Endothelial cell of umbilical vein (primary cell): Measurements from ENCODE around the gene FIGNL2. TPM values are rescaled to one million over a fixed set of nuclear protein-coding genes. Genes with fewer than 3 reads are reported as not detected.
A peak's percentile ranks its signal among the peaks of the same experiment; 100 is the strongest.

Experiments
- BruUV-seq: library from RNA; stranded (reverse); fragments of 400-500 nt; replicated peaks from 2 replicates; lab custom pipeline; 2021; lab: Mats Ljungman, UMichigan
- CTCF ChIA-PET: fragments of 300-600, 350-600 bp; sonication (Branson Sonifier 250); formaldehyde crosslinking; loops from one replicate; lab custom pipeline; 2021; ENCODE audit warnings: antibody characterized with exemption, inconsistent platforms; lab: Charles Lee
- POLR2A ChIA-PET: fragments of 300-600, 350-600 bp; sonication (Branson Sonifier 250); formaldehyde crosslinking; loops from one replicate; lab custom pipeline; 2021; ENCODE audit warnings: antibody characterized with exemption, inconsistent platforms; lab: Charles Lee
- DNase-seq: peaks from one replicate; pipeline ENCODE4 v3.0.0-alpha.2; 2011; ENCODE audit warnings: low read depth, low spot score
- FAIRE-seq: peaks from 2 replicates; lab custom pipeline; 2011; peaks lifted over from hg19 to GRCh38; lab: Jason Lieb, UNC
- H2AFZ ChIP-seq: 2 replicates; pipeline ENCODE4 v1.6.0; 2012; ENCODE audit warnings: low read depth, low read length, control low read depth, inconsistent platforms
- H3K27ac ChIP-seq: 2 replicates; pipeline ENCODE4 v1.5.1; 2011; ENCODE audit warnings: low read depth, mild to moderate bottlenecking, control low read depth, low read length, moderate library complexity; ENCODE audit not compliant: insufficient read depth
- H3K27me3 ChIP-seq, 2 experiments: 2 replicates each; pipeline versions ENCODE4 v1.6.0 to v1.6.1; 2011; ENCODE audit warnings: low read length in 2 of 2, mixed read lengths in 1 of 2; ENCODE audit not compliant: control insufficient read depth in 2 of 2, insufficient read depth in 2 of 2
- H3K36me3 ChIP-seq, 2 experiments: 2 replicates in 1 of 2; 3 replicates in 1 of 2; pipeline ENCODE4 v1.5.1; 2011; ENCODE audit warnings: low read length in 2 of 2, mild to moderate bottlenecking in 1 of 2, moderate library complexity in 1 of 2; ENCODE audit not compliant: control insufficient read depth in 2 of 2, insufficient read depth in 2 of 2; ENCODE audit errors: extremely low read depth in 1 of 2
- H3K4me1 ChIP-seq: 3 replicates; pipeline ENCODE4 v1.5.1; 2011; ENCODE audit warnings: mild to moderate bottlenecking, low read length; ENCODE audit not compliant: control insufficient read depth, insufficient read depth; ENCODE audit errors: extremely low read depth
- H3K4me2 ChIP-seq: 2 replicates; pipeline ENCODE4 v1.6.1; 2011; ENCODE audit warnings: low read length, control low read depth, mixed read lengths; ENCODE audit not compliant: insufficient read depth
- H3K4me3 ChIP-seq, 3 experiments: fragments of 200-600 bp in 1 of 3; sonication (generic), shearing (Covaris generic) in 1 of 3; replicated peaks in 1 of 3; 2 replicates each; pipeline ENCODE4 v1.5.1; 2011 to 2016; ENCODE audit warnings: control low read depth in 3 of 3, low read length in 3 of 3, mild to moderate bottlenecking in 2 of 3, inconsistent platforms in 1 of 3, low read depth in 1 of 3, moderate library complexity in 1 of 3; ENCODE audit not compliant: insufficient read depth in 1 of 3
- H3K79me2 ChIP-seq: 2 replicates; pipeline ENCODE4 v1.6.0; 2012; ENCODE audit warnings: low read length, inconsistent platforms; ENCODE audit not compliant: control insufficient read depth, insufficient read depth
- H3K9ac ChIP-seq: replicated peaks from 2 replicates; pipeline ENCODE3; 2011; ENCODE audit warnings: low read length, control low read depth; ENCODE audit not compliant: insufficient read depth; ENCODE audit errors: extremely low read depth
- H3K9me1 ChIP-seq: replicated peaks from 3 replicates; pipeline ENCODE4 v1.6.0; 2011; ENCODE audit warnings: mild to moderate bottlenecking, low read length; ENCODE audit not compliant: control insufficient read depth, insufficient read depth; ENCODE audit errors: extremely low read depth
- H3K9me3 ChIP-seq: replicated peaks from 2 replicates; pipeline ENCODE4 v1.5.1; 2012; ENCODE audit warnings: low read length, inconsistent platforms; ENCODE audit not compliant: control insufficient read depth, insufficient read depth
- H4K20me1 ChIP-seq: replicated peaks from 2 replicates; pipeline ENCODE3; 2011; ENCODE audit warnings: mild to moderate bottlenecking, low read length; ENCODE audit not compliant: control insufficient read depth, insufficient read depth; ENCODE audit errors: extremely low read depth
- EZH2 ChIP-seq: IDR thresholded peaks from 2 replicates; pipeline ENCODE4 v1.6.1; 2012; ENCODE audit warnings: borderline replicate concordance, low read depth, mild to moderate bottlenecking, moderate library complexity, low read length, inconsistent platforms; ENCODE audit not compliant: severe bottlenecking
- FOS ChIP-seq: IDR thresholded peaks from 2 replicates; pipeline ENCODE4 v1.6.1; 2011; ENCODE audit warnings: mild to moderate bottlenecking, low read length, moderate library complexity, borderline replicate concordance; ENCODE audit not compliant: insufficient read depth
- GATA2 ChIP-seq: IDR thresholded peaks from 2 replicates; pipeline ENCODE4 v1.7.0; 2011; ENCODE audit warnings: low read depth, mild to moderate bottlenecking, moderate library complexity, mixed read lengths, low read length; ENCODE audit not compliant: insufficient read length, insufficient read depth
- JUN ChIP-seq: IDR thresholded peaks from 2 replicates; pipeline ENCODE4 v1.6.1; 2011; ENCODE audit warnings: borderline replicate concordance, low read depth; ENCODE audit not compliant: insufficient read length, insufficient read depth
- MYC ChIP-seq: IDR thresholded peaks from one replicate; pipeline ENCODE4 v1.6.1; 2011; ENCODE audit warnings: mild to moderate bottlenecking, low read depth, low read length
- POLR2A ChIP-seq: IDR thresholded peaks from 2 replicates; pipeline ENCODE4 v1.6.1; 2012; ENCODE audit warnings: low read depth, mild to moderate bottlenecking, control low read depth, low read length
- POLR2AphosphoS5 ChIP-seq: IDR thresholded peaks from 2 replicates; pipeline ENCODE4 v1.6.1; 2012; ENCODE audit warnings: low read depth, mild to moderate bottlenecking, control low read depth, low read length, moderate library complexity; ENCODE audit not compliant: insufficient read depth
- dilution Hi-C: fragments of 300-500 bp; cut with MboI; formaldehyde crosslinking; loops from one replicate; pipeline ENCODE4 v1.15.0; 2019; ENCODE audit warnings: low sequenced_read_pairs; ENCODE audit not compliant: extremely low pct_ligation_motif_present
- intact Hi-C: fragments of 100-400 bp; cut with micrococcal nuclease; formaldehyde crosslinking; loops from one replicate; pipeline ENCODE4 v1.10.0; 2022
- polyA plus RNA-seq, 4 experiments: library from polyadenylated mRNA; depleted of rRNA in 3 of 4; stranded (reverse) in 3 of 4; unstranded in 1 of 4; fragments of >200 nt; gene quantifications; 2 replicates each; pipeline versions ENCODE4 v1.2.1 to v1.2.3, GENCODE V29; 2011 to 2012; ENCODE audit warnings: missing spikeins in 1 of 4
- total RNA-seq: library from RNA; stranded (reverse); gene quantifications from 2 replicates; pipeline ENCODE4 v1.2.3, GENCODE V29; 2021
- TF ChIP-seq, protein P1 (sequence below), 2 donors: IDR thresholded peaks; 1 replicate in 1 of 2; 2 replicates in 1 of 2; pipeline ENCODE4 v1.5.1; 2011; ENCODE audit warnings: low read length in 2 of 2, mild to moderate bottlenecking in 2 of 2, moderate library complexity in 2 of 2, control low read depth in 1 of 2, inconsistent platforms in 1 of 2, low read depth in 1 of 2; ENCODE audit not compliant: insufficient read depth in 1 of 2; ENCODE audit errors: extremely low read depth in 1 of 2
- TF ChIP-seq, protein P2 (sequence below): IDR thresholded peaks from 2 replicates; pipeline ENCODE4 v1.6.1; 2011; ENCODE audit not compliant: insufficient read depth, insufficient read length

The FIGNL2 gene
- total and polyA plus RNA-seq, 2 donors (not counting 3 experiments of a cell fraction or from before 2014, with no cell fraction given): 1.4 to 2.4 TPM

DNA sequence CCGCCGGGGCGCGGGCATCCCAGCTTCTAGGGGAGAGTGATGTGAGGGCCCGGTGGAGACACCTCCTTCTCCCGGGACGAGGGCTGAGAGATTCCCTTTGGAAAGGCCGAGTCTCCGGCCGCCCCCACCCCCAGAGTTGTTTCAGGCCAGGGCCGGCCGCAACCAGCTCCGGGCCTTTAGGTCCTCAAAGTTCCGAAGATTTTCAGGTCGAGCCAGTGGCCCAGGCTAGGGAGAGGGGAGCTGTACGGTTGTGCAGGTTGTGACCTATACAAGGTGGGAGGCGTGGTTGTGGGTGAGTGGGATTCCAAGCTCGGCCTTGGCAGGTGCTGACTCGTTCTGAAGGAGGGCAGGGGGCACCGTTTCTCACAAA is 21.0 kb upstream of the FIGNL2 start:
- ChIA-PET POLR2A (no interaction called here), CTCF (interaction anchor here (0.7 to 3.4 kb wide), 4 partner anchors 10 to 55 kb away, joined by 3 to 13 read pairs (median 4); a partner anchor contains a TSS)
- no peak for DNase-seq
- Histone ChIP-seq H3K4me3 (peak overlapping the region; percentile 13 to 23 (median 22)), H3K9me3 (no peaks in the 10 kb centered on the region), H4K20me1 (no peaks in the 10 kb centered on the region), H3K27me3 (no peaks in the 10 kb centered on the region), H2AFZ (peak overlapping the region; percentile 78), H3K4me1 (peaks cover 6% of the 10 kb centered on the region), H3K9ac (peak overlapping the region; percentile 63), H3K9me1 (no peaks in the 10 kb centered on the region), H3K4me2 (peak overlapping the region; percentile 61), H3K79me2 (no peaks in the 10 kb centered on the region), H3K27ac (no peak overlapping the region), H3K36me3 (no peaks in the 10 kb centered on the region)
- FAIRE-seq: no peak
- TF ChIP-seq, protein P1, sequence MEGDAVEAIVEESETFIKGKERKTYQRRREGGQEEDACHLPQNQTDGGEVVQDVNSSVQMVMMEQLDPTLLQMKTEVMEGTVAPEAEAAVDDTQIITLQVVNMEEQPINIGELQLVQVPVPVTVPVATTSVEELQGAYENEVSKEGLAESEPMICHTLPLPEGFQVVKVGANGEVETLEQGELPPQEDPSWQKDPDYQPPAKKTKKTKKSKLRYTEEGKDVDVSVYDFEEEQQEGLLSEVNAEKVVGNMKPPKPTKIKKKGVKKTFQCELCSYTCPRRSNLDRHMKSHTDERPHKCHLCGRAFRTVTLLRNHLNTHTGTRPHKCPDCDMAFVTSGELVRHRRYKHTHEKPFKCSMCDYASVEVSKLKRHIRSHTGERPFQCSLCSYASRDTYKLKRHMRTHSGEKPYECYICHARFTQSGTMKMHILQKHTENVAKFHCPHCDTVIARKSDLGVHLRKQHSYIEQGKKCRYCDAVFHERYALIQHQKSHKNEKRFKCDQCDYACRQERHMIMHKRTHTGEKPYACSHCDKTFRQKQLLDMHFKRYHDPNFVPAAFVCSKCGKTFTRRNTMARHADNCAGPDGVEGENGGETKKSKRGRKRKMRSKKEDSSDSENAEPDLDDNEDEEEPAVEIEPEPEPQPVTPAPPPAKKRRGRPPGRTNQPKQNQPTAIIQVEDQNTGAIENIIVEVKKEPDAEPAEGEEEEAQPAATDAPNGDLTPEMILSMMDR (IDR thresholded peaks at IDR 0.05; ENCODE audit: extremely low read depth in 1 of 2, insufficient read depth in 1 of 2, low read depth in 1 of 2, low read length in 2 of 2): no peak
- TF ChIP-seq, protein P2, sequence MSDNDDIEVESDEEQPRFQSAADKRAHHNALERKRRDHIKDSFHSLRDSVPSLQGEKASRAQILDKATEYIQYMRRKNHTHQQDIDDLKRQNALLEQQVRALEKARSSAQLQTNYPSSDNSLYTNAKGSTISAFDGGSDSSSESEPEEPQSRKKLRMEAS: no peak
- TF ChIP-seq POLR2AphosphoS5 (no peak), FOS (no peak), MYC (no peak), POLR2A (no peak), EZH2 (no peak), JUN (no peak), GATA2 (no peak)
- dilution Hi-C loops: no loop called here
- BruUV-seq: no TSS peak
- intact Hi-C loops: no loop called here
